Right lobe of liver (tissue), 4 donors: ENCODE data around the gene SLC39A5.

Source experiments
- CTCF ChIP-seq, 4 donors: fragments of 200-600 bp in 3 of 4; fragments of 450-650 bp in 1 of 4; IDR thresholded peaks; one replicate each; pipeline versions ENCODE4 v1.5.1 to v1.8.0; 2016 to 2022; ENCODE audit warnings: antibody characterized with exemption in 4 of 4, mild to moderate bottlenecking in 2 of 4
- POLR2A ChIP-seq: fragments of 450-650 bp; IDR thresholded peaks from one replicate; pipeline ENCODE4 v1.6.1; 2017; ENCODE audit warnings: antibody characterized with exemption, mild to moderate bottlenecking
- donor health status: DM: no; HTN: no; CAD: no.
- donor health status: DM: no; HTN: no; CAD: no.
- donor health status: DM: no; HTN: yes; CAD: no.

GRCh38 chr12:56188778-56189098 is 41.1 kb upstream of the SLC39A5 start:
- TF ChIP-seq CTCF (IDR thresholded peaks at IDR 0.05) (no peak), POLR2A (no peak)
